Endometrium (tissue), 2 donors: Measurements from ENCODE around the gene ELOVL3.
A peak's percentile ranks its signal among the peaks of the same experiment; 100 is the strongest.
"Not testable (repeated sequence)": the region's sequence is repeated elsewhere in the genome, so short reads cannot be mapped to it uniquely, and the experiment has no call there.

Experiments used
- FAIRE-seq: peaks from 2 replicates; lab custom pipeline; 2012; peaks lifted over from hg19 to GRCh38; lab: Jason Lieb, UNC
- donor health status: control.
- donor health status: control.

ELOVL3 gene

GRCh38 chr10:102225646-102226541 lies at the start of gene ELOVL3:
TSS of gene ELOVL3 (plus strand) at chr10:102226299. CDS start at chr10:102226549, 250 bp downstream.
- FAIRE-seq: peak; percentile 76

GRCh38 chr10:102184606-102185005 lies 41.5 kb upstream of the ELOVL3 start:
- no peak for FAIRE-seq

GRCh38 chr10:102185272-102185671 lies 40.8 kb upstream of the ELOVL3 start:
- FAIRE-seq: no peak

- no peak for FAIRE-seq
Observed at GRCh38 chr10:102185811-102186527, 40.1 kb upstream of the ELOVL3 start.

- FAIRE-seq: no peak
Observed at GRCh38 chr10:102188298-102188940, 37.7 kb upstream of the ELOVL3 start.

- not testable (repeated sequence) for FAIRE-seq
Observed at GRCh38 chr10:102188941-102189898, 36.9 kb upstream of the ELOVL3 start.

- no peak for FAIRE-seq
Observed at GRCh38 chr10:102191956-102192355, 34.1 kb upstream of the ELOVL3 start.

GRCh38 chr10:102195296-102195870 lies 30.7 kb upstream of the ELOVL3 start:
- FAIRE-seq: no peak

- FAIRE-seq: no peak
Observed at GRCh38 chr10:102196893-102197292, 29.2 kb upstream of the ELOVL3 start.

GRCh38 chr10:102198027-102198426 lies 28.1 kb upstream of the ELOVL3 start:
- FAIRE-seq: no peak

GRCh38 chr10:102200751-102201640 lies 25.1 kb upstream of the ELOVL3 start:
- FAIRE-seq: no peak

GRCh38 chr10:102202386-102202785 lies 23.7 kb upstream of the ELOVL3 start:
- no peak for FAIRE-seq

- FAIRE-seq: no peak
Observed at GRCh38 chr10:102208311-102209035, 17.6 kb upstream of the ELOVL3 start.

- FAIRE-seq: no peak
Observed at GRCh38 chr10:102211615-102212299, 14.3 kb upstream of the ELOVL3 start.

GRCh38 chr10:102213599-102213998 lies 12.5 kb upstream of the ELOVL3 start:
- not testable (repeated sequence) for FAIRE-seq

GRCh38 chr10:102219370-102219769 lies 6.7 kb upstream of the ELOVL3 start:
- FAIRE-seq: no peak

- no peak for FAIRE-seq
Observed at GRCh38 chr10:102220612-102221011, 5.5 kb upstream of the ELOVL3 start.

- no peak for FAIRE-seq
Observed at GRCh38 chr10:102222797-102223196, 3.3 kb upstream of the ELOVL3 start.

GRCh38 chr10:102226542-102226870 lies 407 bp downstream of the ELOVL3 start:
- FAIRE-seq: no peak
